ENCODE measurements around the gene FAM3C.

Gene FAM3C

DNA sequence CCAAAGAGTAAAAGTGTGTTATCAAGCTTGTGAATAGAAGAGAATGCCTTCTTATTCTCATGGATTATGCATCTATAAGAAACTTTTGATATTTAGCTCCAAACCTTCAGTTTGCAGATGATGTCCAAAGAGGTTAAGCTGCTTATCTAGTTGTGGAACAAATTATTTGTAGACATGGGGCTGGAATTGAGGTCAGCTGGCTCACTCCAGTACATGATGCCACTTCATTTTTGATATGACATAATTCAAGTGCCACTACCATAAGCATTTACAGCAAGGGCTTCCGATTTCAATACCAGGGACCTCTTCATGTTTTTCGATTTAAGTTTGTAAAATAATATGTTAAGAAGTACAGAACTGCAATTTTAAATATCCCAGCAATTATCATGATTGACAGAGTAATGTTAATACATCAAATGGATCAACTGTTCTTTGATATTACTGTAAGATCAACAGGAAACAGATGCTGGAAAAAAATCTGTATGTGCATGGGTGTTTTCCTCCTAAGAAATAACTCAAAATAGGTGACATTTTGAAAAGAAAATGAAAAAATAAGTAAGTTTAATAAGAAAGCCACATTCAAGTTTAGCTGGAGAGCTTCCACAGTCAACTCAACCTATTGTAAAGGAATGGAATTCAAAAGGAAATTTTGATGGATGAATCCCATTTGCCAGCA is 12.7 kb downstream of the FAM3C start:
- in situ Hi-C loops (cut with MboI; ENCODE audit: low sequenced_read_pairs): no loop called here

- in situ Hi-C loops (cut with MboI; ENCODE audit: low sequenced_read_pairs): no loop called here
Measured at GRCh38 chr7:121382473-121382872, 13.6 kb downstream of the FAM3C start.

GRCh38 chr7:121379930-121380329 is 16.2 kb downstream of the FAM3C start:
- in situ Hi-C loops (cut with MboI; ENCODE audit: low sequenced_read_pairs): no loop called here

DNA sequence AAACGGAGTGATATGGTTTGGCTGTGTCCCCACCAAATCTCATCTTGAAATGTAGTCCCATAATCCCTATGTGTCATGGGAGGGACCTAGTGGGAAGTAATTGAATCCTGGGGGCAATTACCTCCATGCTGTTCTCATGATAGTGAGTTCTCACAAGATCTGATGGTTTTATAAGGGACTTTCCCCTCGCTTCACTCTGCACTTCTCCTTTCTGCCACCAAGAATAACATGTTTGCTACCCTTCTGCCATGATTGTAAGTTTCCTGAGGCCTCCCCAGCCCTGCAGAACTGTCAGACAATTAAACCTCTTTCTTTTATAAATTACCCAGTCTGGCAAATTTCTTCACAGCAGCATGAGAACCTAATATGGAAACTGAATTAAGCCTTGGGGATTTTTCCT is 19.1 kb downstream of the FAM3C start:
- in situ Hi-C loops (cut with MboI; ENCODE audit: low sequenced_read_pairs): no loop called here

DNA sequence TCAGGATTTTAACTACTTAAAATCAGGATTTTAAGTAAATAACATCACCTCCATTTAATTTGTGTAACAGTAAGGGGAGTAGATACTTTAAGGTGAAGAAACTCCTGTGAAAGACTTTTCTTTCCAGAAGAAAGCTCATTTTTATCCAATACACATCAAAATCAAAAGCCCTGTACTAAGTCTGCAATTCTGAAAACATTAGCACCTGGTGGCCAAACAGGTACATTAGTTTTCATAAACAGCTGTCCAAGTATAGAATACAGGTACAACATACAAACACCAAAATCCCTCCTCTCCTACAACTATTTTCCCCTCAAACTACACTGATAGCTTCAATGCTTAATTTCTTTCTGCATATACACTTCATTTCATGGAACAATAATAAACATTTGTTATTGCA is 22.9 kb downstream of the FAM3C start:
- in situ Hi-C loops (cut with MboI; ENCODE audit: low sequenced_read_pairs): loop anchor here (25.0 kb wide), 1 partner anchor 164 kb away; no protein-coding TSS in a partner anchor

GRCh38 chr7:121372376-121373010 is 23.6 kb downstream of the FAM3C start:
- in situ Hi-C loops (cut with MboI; ENCODE audit: low sequenced_read_pairs): loop anchor here (25.0 kb wide), 1 partner anchor 165 kb away; no protein-coding TSS in a partner anchor

- in situ Hi-C loops (cut with MboI; ENCODE audit: low sequenced_read_pairs): loop anchor here (25.0 kb wide), 1 partner anchor 165 kb away; no protein-coding TSS in a partner anchor
Measured at GRCh38 chr7:121371883-121372282, 24.2 kb downstream of the FAM3C start.

GRCh38 chr7:121371367-121371766 is 24.7 kb downstream of the FAM3C start:
- in situ Hi-C loops (cut with MboI; ENCODE audit: low sequenced_read_pairs): loop anchor here (25.0 kb wide), 1 partner anchor 166 kb away; no protein-coding TSS in a partner anchor

GRCh38 chr7:121369462-121369861 is 26.6 kb downstream of the FAM3C start:
- in situ Hi-C loops (cut with MboI; ENCODE audit: low sequenced_read_pairs): loop anchor here (25.0 kb wide), 1 partner anchor 168 kb away; no protein-coding TSS in a partner anchor

- in situ Hi-C loops (cut with MboI; ENCODE audit: low sequenced_read_pairs): loop anchor here (25.0 kb wide), 1 partner anchor 170 kb away; no protein-coding TSS in a partner anchor
Measured at GRCh38 chr7:121366852-121367431, 29.2 kb downstream of the FAM3C start.

DNA sequence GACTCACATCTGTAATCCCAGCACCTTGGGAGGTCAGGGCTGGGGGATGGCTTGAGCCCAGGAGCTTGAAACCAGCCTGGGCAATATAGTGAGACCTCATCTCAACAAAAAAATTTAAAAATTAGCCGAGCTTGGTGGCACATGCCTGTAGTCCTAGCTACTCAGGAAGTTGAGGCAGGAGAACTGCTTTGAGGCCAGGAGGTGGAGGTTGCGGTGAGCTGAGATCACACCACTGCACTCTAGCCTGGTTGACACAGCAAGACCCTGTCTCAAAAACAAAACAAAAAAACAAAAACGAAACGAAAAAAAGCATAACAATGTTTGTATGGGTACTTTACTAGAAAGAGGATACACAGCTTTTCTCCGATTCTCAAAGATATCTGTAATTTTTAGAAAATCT is 35.5 kb downstream of the FAM3C start:
- in situ Hi-C loops (cut with MboI; ENCODE audit: low sequenced_read_pairs): loop anchor here (25.0 kb wide), 1 partner anchor 177 kb away; no protein-coding TSS in a partner anchor

GRCh38 chr7:121355574-121355973 is 40.5 kb downstream of the FAM3C start:
- in situ Hi-C loops (cut with MboI; ENCODE audit: low sequenced_read_pairs): loop anchor here (25.0 kb wide), 1 partner anchor 182 kb away; no protein-coding TSS in a partner anchor

DNA sequence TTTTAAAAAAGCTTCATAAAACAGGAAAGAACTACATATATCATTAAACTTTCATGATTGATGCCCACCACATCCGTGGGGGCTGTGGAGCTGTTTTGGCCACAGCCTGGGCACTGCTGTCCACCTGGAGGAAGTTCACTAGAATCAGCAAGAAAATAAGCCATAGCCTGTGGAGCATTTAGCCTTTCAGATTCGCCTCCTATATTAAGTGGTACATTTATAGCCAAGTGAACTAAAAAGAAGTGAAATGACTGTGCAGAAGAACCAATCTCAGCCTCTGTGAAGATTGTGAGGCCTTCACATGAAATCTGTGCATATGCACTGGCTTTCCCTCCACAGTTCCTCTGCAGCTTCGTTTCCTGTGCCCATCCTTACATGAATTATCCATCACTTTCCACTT is 43.8 kb downstream of the FAM3C start:
- in situ Hi-C loops (cut with MboI; ENCODE audit: low sequenced_read_pairs): loop anchor here (25.0 kb wide), 1 partner anchor 185 kb away; no protein-coding TSS in a partner anchor

GRCh38 chr7:121351682-121352081 is 44.4 kb downstream of the FAM3C start:
- in situ Hi-C loops (cut with MboI; ENCODE audit: low sequenced_read_pairs): loop anchor here (25.0 kb wide), 1 partner anchor 186 kb away; no protein-coding TSS in a partner anchor

DNA sequence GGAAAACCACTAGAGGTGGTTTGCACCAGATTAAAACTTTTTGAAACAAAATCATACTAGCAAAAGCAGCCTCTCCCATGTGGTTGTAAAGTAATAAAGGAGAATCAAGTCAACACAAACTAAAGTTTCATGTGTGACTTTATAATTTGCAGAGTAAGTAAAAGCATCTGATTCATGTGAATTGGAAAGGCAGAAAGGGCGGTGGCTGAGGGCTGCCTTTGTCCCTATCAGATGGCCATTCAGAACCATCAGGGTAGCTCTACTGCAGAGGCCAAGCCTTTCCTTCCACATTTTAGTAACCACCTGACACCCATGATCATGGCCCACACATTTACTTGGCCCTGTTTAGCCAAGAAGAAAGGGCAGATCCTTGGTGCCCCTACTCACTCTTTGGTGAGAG is 51.6 kb downstream of the FAM3C start:
- in situ Hi-C loops (cut with MboI; ENCODE audit: low sequenced_read_pairs): no loop called here

- in situ Hi-C loops (cut with MboI; ENCODE audit: low sequenced_read_pairs): no loop called here
Measured at GRCh38 chr7:121344093-121344492, 52.0 kb downstream of the FAM3C start.

GRCh38 chr7:121343302-121343701 is 52.8 kb downstream of the FAM3C start:
- in situ Hi-C loops (cut with MboI; ENCODE audit: low sequenced_read_pairs): no loop called here

DNA sequence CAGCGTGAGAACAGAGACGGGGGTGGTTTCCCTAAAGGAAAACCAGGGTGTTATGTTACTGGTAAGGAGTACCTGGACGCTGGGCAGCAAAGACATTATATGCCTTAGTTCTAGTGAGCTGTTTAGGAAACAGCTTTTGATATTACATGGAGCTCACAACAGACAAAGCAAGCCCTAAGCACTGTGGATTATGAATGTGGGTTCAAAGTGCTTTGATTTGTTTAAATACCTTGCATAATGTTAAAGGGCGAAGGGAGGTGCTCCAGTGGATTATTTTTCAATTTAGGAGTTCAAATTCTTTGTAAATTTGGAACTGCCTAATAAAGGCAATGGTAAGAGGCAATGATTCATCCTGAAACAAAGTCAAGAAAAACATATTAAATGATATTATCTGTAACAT is 53.5 kb downstream of the FAM3C start:
- in situ Hi-C loops (cut with MboI; ENCODE audit: low sequenced_read_pairs): no loop called here

- in situ Hi-C loops (cut with MboI; ENCODE audit: low sequenced_read_pairs): no loop called here
Measured at GRCh38 chr7:121341933-121342332, 54.2 kb downstream of the FAM3C start.

- in situ Hi-C loops (cut with MboI; ENCODE audit: low sequenced_read_pairs): no loop called here
Measured at GRCh38 chr7:121339082-121339481, 57.0 kb downstream of the FAM3C start.

GRCh38 chr7:121337398-121337797 is 58.7 kb downstream of the FAM3C start:
- in situ Hi-C loops (cut with MboI; ENCODE audit: low sequenced_read_pairs): no loop called here

GRCh38 chr7:121336579-121336978 is 59.5 kb downstream of the FAM3C start:
- in situ Hi-C loops (cut with MboI; ENCODE audit: low sequenced_read_pairs): no loop called here
